Fibroblast of skin of scalp (primary cell): ENCODE data around the gene CTTNBP2. TPM values are rescaled to one million over a fixed set of nuclear protein-coding genes. Genes with fewer than 3 reads are reported as not detected.

Experiments used
- DNase-seq: peaks from one replicate; pipeline ENCODE4 v3.0.0-alpha.2; 2013
- polyA plus RNA-seq, 2 experiments: library from polyadenylated mRNA; unstranded; fragments of 120-200 nt; gene quantifications; one replicate each; pipeline ENCODE4 v1.2.1, GENCODE V29; 2013; ENCODE audit not compliant: insufficient read length in 2 of 2

Gene CTTNBP2
- 0.17 TPM for polyA plus RNA-seq (2013, experiment 1 of 2; ENCODE audit: insufficient read length)
- 0.22 TPM for polyA plus RNA-seq (2013, experiment 2 of 2; ENCODE audit: insufficient read length)

- peak; percentile 44 for DNase-seq
These were observed at the start of gene CTTNBP2 for GRCh38 chr7:117873310-117874190. Gene CTTNBP2, minus strand, starts transcription at chr7:117873441. Its CDS starts 26 bp downstream, at chr7:117873415.

GRCh38 chr7:117916309-117916708 lies 43.1 kb upstream of the CTTNBP2 start:
- DNase-seq: no peak

GRCh38 chr7:117912421-117912820 lies 39.2 kb upstream of the CTTNBP2 start:
- DNase-seq: no peak

GRCh38 chr7:117908031-117908795 lies 35.0 kb upstream of the CTTNBP2 start:
- DNase-seq: no peak

GRCh38 chr7:117907049-117907640 lies 33.9 kb upstream of the CTTNBP2 start:
- DNase-seq: no peak

GRCh38 chr7:117902314-117902889 lies 29.2 kb upstream of the CTTNBP2 start:
- DNase-seq: no peak

- DNase-seq: no peak
These were observed 28.0 kb upstream of the CTTNBP2 start for GRCh38 chr7:117901089-117901797.

- DNase-seq: no peak
These were observed 23.1 kb upstream of the CTTNBP2 start for GRCh38 chr7:117896339-117896738.

- DNase-seq: no peak
These were observed 22.0 kb upstream of the CTTNBP2 start for GRCh38 chr7:117895276-117895675.

- no peak for DNase-seq
These were observed 20.8 kb upstream of the CTTNBP2 start for GRCh38 chr7:117894037-117894436.

- no peak for DNase-seq
These were observed 19.6 kb upstream of the CTTNBP2 start for GRCh38 chr7:117892821-117893220.

GRCh38 chr7:117889611-117890010 lies 16.4 kb upstream of the CTTNBP2 start:
- no peak for DNase-seq

GRCh38 chr7:117888627-117889026 lies 15.4 kb upstream of the CTTNBP2 start:
- DNase-seq: no peak

GRCh38 chr7:117882594-117882993 lies 9.4 kb upstream of the CTTNBP2 start:
- DNase-seq: no peak

GRCh38 chr7:117876761-117877160 lies 3.5 kb upstream of the CTTNBP2 start:
- no peak for DNase-seq

- DNase-seq: no peak
These were observed 2.3 kb upstream of the CTTNBP2 start for GRCh38 chr7:117875566-117875965.

- DNase-seq: no peak
These were observed 1.0 kb upstream of the CTTNBP2 start for GRCh38 chr7:117874191-117874700.

- no peak for DNase-seq
These were observed 506 bp downstream of the CTTNBP2 start for GRCh38 chr7:117872561-117873309.

GRCh38 chr7:117871778-117872538 lies 1.3 kb downstream of the CTTNBP2 start:
- no peak for DNase-seq

GRCh38 chr7:117871401-117871777 lies 1.9 kb downstream of the CTTNBP2 start:
- no peak for DNase-seq
